ENCODE results near the gene WDPCP.
"Not testable (repeated sequence)": the region's sequence is repeated elsewhere in the genome, so short reads cannot be mapped to it uniquely, and the experiment has no call there.

The WDPCP gene

DNA sequence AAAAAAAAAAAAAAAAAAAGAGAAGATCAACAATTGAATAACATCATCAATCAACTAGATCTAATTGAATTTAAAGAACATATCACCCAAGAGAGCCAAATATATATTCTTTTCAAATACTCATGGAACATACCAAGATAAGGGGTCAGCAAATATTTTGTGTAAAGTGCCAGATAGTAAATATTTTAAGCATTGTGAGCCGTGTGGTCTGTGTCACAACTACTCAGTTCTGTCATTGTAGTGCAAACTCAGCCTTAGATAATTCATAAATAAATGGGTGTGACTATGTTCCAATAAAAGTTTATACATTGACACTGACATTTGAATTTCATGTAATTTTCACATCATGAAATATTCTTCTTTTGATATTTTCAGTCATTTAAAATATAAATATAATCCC is 491.8 kb downstream of the WDPCP start:
- no peak overlapping the region for H3K4me3 ChIP-seq (ENCODE audit: low read length)
- no peak for TF ChIP-seq ZNF274 (IDR thresholded peaks at IDR 0.05; ENCODE audit: low read depth, low read length)

DNA sequence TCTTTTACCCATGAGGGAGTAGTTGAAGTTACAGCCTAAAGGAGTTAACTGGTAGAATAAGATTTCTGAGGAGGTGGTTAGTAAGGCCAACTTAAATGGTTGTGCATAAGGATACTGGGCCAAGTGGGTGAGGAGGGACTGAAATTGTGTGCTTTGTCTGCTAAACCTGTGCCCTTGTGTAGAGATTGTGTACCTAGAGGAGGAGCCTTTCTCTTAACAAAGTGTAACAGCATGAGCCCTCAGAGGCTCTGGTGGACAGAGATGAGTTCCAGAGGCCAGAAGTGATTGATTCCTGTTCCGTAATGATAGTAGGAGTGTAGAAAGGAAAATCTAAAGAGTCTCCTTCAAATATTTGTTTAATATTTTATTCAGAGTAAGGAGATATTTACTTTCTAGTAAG is 494.8 kb downstream of the WDPCP start:
- H3K4me3 ChIP-seq (ENCODE audit: low read length), result no peak overlapping the region
- TF ChIP-seq ZNF274 (IDR thresholded peaks at IDR 0.05; ENCODE audit: low read depth, low read length), result no peak

DNA sequence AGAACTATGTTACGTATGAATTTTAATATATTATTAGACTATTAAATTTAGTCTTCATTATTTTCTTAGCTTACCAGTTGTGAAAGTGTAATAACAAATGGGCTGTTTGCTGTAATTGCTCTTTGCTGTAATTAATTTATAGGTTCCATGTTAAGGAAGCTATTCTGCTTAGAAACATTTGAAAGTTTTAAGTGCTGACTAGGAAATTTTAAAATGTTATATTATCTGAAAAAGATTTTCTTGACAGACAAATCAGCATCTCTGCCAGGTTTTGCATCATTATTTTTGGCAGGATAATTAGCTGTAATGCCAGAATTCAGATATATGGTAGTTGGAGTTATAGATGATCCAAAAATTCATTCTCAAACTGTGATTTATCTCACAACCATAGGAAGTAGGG is 495.4 kb downstream of the WDPCP start:
- no peak for TF ChIP-seq ZNF274 (IDR thresholded peaks at IDR 0.05; ENCODE audit: low read depth, low read length)
- H3K4me3 ChIP-seq (ENCODE audit: low read length), result no peak overlapping the region

DNA sequence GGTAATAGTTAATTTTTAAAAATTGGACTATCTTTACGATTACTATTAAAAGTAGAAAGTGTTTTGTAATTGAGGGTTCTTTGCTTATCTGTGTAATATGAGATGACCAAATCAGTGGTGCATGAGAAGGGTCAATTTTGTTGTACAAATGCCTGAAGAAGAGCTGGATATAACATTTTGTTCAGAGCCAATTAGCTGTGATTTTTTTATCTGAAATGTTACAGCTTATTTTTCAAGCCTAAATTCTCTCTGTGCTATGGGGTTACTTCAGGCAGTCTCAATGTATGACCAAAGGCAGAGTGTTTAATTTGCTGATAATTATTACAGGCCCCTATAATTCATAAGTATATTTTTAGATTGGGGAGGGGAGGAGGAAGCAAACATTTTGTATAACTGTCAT is 495.9 kb downstream of the WDPCP start:
- no peak for TF ChIP-seq ZNF274 (IDR thresholded peaks at IDR 0.05; ENCODE audit: low read depth, low read length)
- H3K4me3 ChIP-seq (ENCODE audit: low read length), result no peak overlapping the region

DNA sequence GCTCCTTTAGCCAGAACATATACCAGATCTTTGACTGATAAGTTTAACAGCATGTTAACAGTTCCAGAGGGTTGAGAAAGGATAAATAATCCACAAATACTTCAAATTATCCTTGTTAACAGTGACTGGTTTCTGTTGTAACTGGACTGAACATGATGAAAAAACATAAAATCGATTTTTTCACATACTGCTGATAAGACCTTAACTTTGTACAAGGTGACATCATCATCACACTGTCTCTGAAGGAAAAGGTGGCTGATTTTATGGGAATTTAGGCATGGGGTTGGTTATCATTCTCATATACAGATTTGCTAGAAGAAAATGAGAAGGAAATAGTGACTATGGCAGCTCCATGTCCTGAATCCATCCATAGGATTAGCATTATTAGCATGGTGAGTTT is 501.6 kb downstream of the WDPCP start:
- no peak overlapping the region for H3K4me3 ChIP-seq (ENCODE audit: low read length)
- TF ChIP-seq ZNF274 (IDR thresholded peaks at IDR 0.05; ENCODE audit: low read depth, low read length), result no peak

DNA sequence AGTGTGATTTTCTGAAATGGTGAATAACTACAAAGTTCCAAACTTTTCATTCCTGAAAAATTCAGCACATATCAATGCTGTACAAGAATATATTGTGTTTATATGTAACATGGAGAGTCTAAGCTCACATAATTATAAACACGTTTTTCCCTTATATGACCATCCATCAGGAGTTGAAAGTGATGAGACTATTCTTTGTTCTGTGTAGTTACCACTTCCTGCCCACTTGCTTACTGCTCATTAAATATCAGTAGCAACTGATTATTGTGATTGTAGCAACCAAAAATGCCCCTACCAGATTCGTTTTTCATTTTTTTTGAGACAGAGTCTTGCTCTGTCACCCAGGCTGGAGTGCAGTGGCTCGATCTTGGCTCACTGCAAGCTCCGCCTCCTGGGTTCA is 506.9 kb downstream of the WDPCP start:
- TF ChIP-seq ZNF274 (IDR thresholded peaks at IDR 0.05; ENCODE audit: low read depth, low read length), result no peak
- H3K4me3 ChIP-seq (ENCODE audit: low read length), result no peak overlapping the region

DNA sequence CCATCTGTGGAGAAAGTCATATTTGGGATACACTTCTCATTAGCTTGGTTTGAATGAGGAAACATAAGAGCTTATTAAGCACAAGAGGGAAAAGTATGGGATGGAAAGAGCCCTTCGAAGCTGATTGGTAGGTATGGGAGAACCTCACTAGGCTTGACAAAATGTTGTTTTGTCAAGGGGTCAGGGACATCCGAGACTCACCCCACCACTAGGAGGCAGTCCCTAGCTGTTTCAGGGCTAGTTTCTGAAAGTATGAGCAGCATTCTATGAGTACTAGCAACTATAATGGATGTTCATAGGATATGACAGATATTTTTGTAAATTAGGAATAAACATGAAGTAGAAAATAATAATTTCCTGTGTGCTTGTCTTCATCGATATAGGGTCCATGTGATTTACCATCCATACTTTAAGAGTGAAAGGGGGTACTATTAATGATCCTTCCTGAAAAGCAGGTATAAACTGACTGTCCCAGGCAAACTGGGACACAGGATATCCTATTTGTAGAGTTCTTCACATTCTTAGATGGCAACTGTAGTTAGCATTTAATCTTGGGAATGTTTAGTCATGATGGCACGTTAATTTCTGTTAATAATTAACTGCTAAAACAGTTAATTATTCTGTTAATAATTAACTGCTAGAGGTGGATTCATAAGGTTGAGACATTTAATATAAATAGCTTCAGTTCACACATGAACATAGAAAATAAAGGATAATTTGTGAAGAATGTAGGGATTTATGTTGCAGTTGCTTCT is 509.2 kb downstream of the WDPCP start:
- H3K4me3 ChIP-seq (ENCODE audit: low read length), result no peak overlapping the region
- no peak for TF ChIP-seq ZNF274 (IDR thresholded peaks at IDR 0.05; ENCODE audit: low read depth, low read length)

DNA sequence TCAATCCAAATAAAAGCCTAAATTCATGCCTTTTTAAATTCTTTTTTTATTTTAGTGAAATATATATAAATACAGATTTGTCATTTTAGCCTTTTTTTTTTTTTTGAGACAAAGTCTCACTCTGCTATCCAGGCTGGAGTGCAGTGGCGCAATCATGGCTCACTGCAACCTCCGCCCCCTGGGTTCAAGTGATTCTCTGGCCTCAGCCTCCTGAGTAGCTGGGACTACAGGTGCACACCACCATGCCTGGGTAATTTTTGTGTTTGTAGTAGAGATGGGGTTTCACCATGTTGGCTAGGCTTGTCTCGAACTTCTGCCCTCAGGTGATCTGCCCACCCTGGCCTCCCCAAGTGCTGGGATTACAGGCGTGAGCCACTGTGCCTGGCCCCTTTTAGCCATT is 513.9 kb downstream of the WDPCP start:
- H3K4me3 ChIP-seq (ENCODE audit: low read length), result not testable (repeated sequence)

DNA sequence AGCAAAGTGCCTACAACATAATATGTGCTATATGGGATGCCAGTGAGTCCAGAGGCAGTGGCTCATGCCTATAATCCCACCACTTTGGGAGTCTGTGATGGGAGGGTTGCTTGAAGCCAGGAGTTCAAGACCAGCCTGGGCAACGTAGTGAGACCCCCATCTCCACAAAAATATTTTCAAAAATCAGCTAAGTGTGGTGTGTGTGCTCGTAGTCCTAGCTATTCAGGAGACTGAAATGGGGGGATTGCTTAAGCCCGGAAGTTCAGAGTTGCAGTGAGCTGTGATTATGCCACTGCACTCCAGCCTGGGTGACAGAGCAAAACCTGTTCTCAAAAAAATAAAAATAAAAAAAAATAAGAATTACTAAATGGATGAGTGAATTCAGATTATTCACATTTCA is 514.3 kb downstream of the WDPCP start:
- H3K4me3 ChIP-seq (ENCODE audit: low read length), result no peak overlapping the region
- no peak for TF ChIP-seq ZNF274 (IDR thresholded peaks at IDR 0.05; ENCODE audit: low read depth, low read length)

DNA sequence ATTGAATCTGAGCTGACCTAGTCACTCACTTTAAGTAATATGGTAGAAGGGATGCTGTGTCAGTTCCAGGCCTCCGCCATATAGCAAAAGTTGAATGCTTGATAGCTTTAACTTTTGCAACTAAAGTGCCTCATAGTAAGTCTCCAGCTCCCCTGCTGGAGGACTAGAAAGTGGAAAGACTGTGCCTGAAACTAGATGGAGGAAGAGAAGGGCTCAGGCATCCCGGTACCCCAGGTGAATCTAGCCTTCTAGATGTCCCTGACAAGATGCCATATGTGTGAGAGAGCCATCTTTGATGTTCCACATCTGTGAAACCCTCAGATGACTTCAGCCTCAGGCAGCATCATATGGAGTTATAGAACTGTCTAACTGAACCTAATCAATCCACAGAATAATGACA is 516.6 kb downstream of the WDPCP start:
- TF ChIP-seq ZNF274 (IDR thresholded peaks at IDR 0.05; ENCODE audit: low read depth, low read length), result no peak
- no peak overlapping the region for H3K4me3 ChIP-seq (ENCODE audit: low read length)
